ENCODE measurements around the gene TEKT3.

GRCh38 chr17:15287538-15288267, 53.7 kb downstream of the TEKT3 start:
- no peak for TF ChIP-seq CTCF (IDR thresholded peaks at IDR 0.05; ENCODE audit: low read depth, low read length, missing input control)
- TF ChIP-seq SP1 (IDR thresholded peaks at IDR 0.05) = no peak
- TF ChIP-seq YY1 (IDR thresholded peaks at IDR 0.05) = no peak
- no peak for TF ChIP-seq REST (IDR thresholded peaks at IDR 0.05)
- no peak for TF ChIP-seq RXRA (IDR thresholded peaks at IDR 0.05)
- no peak for TF ChIP-seq ZBTB33 (IDR thresholded peaks at IDR 0.05)
- TF ChIP-seq, protein P1, sequence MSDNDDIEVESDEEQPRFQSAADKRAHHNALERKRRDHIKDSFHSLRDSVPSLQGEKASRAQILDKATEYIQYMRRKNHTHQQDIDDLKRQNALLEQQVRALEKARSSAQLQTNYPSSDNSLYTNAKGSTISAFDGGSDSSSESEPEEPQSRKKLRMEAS (IDR thresholded peaks at IDR 0.05) = no peak
- TF ChIP-seq FOXA1 (IDR thresholded peaks at IDR 0.05) = no peak
- TF ChIP-seq HNF4G (IDR thresholded peaks at IDR 0.05) = no peak
- TF ChIP-seq, protein P2, sequence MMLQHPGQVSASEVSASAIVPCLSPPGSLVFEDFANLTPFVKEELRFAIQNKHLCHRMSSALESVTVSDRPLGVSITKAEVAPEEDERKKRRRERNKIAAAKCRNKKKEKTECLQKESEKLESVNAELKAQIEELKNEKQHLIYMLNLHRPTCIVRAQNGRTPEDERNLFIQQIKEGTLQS (IDR thresholded peaks at IDR 0.05) = no peak
- TF ChIP-seq JUND (IDR thresholded peaks at IDR 0.05) = no peak
- TF ChIP-seq EGR1 (IDR thresholded peaks at IDR 0.05; ENCODE audit: low read depth in 2 of 2) = no peak
